SK-N-MC (cell line): ENCODE data around the gene GRID2IP.
"Not testable (repeated sequence)": the region's sequence is repeated elsewhere in the genome, so short reads cannot be mapped to it uniquely, and the experiment has no call there.

ENCODE experiments used
- DNase-seq: peaks from one replicate; pipeline ENCODE4 v3.0.0-alpha.2; 2011; ENCODE audit warnings: low read depth, low spot score
- H3K27ac ChIP-seq: fragments of 200-600 bp; sonication (generic); 2 replicates; pipeline ENCODE4 v1.5.1; 2016; ENCODE audit warnings: mixed run types
- H3K36me3 ChIP-seq: fragments of 200-600 bp; sonication (generic); 2 replicates; pipeline ENCODE4 v1.6.1; 2017; ENCODE audit warnings: antibody characterized with exemption, low read length, mixed read lengths; ENCODE audit not compliant: insufficient read depth
- H3K4me3 ChIP-seq: fragments of 200-600 bp; sonication (generic); 2 replicates; pipeline ENCODE4 v1.5.1; 2016
- H3K9ac ChIP-seq: fragments of 200-600 bp; sonication (generic); 2 replicates; pipeline ENCODE4 v1.8.0; 2017; ENCODE audit warnings: mixed run types, mixed read lengths; ENCODE audit not compliant: insufficient read length
- H3K9me3 ChIP-seq: fragments of 200-600 bp; sonication (generic); 2 replicates; pipeline ENCODE4 v1.6.1; 2017; ENCODE audit warnings: low read depth, mild to moderate bottlenecking, antibody characterized with exemption, low read length, moderate library complexity, mixed read lengths
- EZH2 ChIP-seq: fragments of 200-600 bp; sonication (generic); IDR thresholded peaks from one replicate; pipeline ENCODE4 v1.6.1; 2017; ENCODE audit warnings: antibody characterized with exemption
- FOXP2 ChIP-seq: optimal IDR thresholded peaks from 2 replicates; pipeline ENCODE3; 2011; ENCODE audit warnings: mild to moderate bottlenecking, moderate library complexity; ENCODE audit not compliant: insufficient read depth; ENCODE audit errors: extremely low read length, control extremely low read depth
- POLR2AphosphoS5 ChIP-seq: IDR thresholded peaks from 2 replicates; pipeline ENCODE4 v1.6.1; 2012; ENCODE audit warnings: mild to moderate bottlenecking, low read depth, low read length, borderline replicate concordance

Gene GRID2IP

DNA sequence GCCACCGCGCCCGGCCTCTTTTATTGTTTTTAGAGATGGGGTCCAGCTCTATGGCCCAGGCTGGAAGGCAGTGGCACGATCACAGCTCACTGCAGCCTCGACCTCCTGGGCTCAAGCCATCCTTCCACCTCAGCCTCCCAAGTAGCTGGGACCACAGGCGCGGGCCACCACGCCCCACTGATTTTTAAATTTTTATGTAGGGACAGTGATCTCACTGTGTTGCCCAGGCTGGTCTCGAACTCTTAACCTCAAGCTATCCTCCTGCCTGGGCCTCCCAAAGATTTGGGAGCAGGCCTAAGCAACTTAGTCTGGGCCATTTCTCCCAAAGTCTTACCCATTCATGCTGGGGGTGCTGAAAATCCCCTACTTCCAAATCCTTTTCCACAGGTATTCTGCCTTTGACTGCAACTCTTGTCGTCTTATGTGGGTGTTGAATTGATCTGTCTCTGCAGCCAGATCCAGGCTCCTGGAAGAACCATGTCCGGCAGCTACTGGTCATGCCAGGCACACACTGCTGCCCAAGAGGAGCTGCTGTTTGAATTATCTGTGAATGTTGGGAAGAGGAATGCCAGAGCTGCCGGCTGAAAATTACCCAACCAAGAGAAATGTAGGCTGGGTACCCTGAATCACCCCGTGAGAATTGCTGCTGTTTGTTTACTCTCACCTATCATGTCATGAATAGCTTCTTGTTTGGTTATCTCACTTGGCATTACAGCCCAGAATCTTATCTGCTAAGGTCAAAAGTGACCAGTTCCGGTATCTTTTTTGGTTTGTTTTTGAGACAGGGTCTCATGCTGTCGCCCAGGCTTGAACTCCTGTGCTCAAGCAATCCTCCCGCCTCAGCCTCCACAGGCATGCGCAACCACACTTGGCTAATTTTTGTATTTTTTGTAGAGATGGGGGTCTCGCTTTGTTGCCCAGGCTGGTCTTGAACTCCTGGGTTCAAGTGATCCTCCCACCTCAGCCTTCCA, 27.1 kb upstream of the GRID2IP start:
- H3K4me3 ChIP-seq = peak overlapping the region; percentile 95
- no peaks in the 10 kb centered on the region for H3K9me3 ChIP-seq
- H3K9ac ChIP-seq = no peak overlapping the region
- peak overlapping the region; percentile 95 for H3K27ac ChIP-seq
- no peak for DNase-seq
- peaks cover 21% of the 10 kb centered on the region; the same call in 1 of the 2 replicates for H3K36me3 ChIP-seq
- TF ChIP-seq FOXP2 = no peak
- no peak for TF ChIP-seq POLR2AphosphoS5
- no peak for TF ChIP-seq EZH2

DNA sequence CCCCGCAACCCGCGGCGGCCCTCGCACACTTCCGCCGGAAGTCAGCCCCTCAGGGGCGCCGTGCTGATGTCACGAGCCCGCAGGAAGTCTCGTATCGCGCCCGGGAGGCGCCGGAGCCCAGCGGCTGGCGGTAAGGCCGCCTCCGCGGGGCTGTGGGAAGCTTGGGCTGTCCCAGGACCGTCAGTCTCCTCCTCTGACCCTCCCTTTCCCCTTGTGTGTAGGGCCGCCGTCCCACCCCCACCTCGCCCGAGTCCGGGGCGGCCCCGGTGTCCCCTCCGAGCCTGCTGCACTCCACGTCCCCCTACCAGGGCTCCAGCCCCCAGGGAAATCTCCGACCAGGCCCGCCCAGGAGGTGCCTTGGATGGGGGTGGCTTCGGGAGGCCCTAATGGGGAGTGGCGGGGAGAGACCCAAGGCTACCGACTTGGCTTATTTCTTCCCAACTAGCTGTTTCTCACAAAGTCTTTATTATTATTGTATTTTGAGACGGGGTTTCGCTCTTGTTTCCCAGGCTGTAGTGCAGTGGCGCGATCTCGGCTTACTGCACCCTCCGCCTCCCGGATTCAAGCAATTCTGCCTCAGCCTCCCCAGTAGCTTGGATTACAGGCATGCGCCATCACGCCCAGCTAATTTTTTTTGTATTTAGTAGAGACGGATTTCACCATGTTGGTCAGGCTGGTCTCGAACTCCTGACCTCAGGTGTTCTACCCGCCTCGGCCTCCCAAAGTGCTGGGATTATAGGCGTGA, 26.3 kb upstream of the GRID2IP start, which contains the start of gene ZDHHC4:
Gene ZDHHC4 (plus strand): TSS at position 86 of the 745 bp plus-strand sequence. CDS start 3,108 bp downstream, outside the sequence.
- DNase-seq = peak; percentile 28
- Histone ChIP-seq H3K36me3 (peaks cover 16% of the 10 kb centered on the region; the same call in 1 of the 2 replicates), H3K4me3 (peak within 1 kb of the TSS; percentile 95), H3K9ac (peak within 1 kb of the TSS; percentile 96), H3K9me3 (no peaks in the 10 kb centered on the region), H3K27ac (peak within 1 kb of the TSS; percentile 95)
- TF ChIP-seq FOXP2 (peak; percentile 36), POLR2AphosphoS5 (peak; percentile 93), EZH2 (no peak)

DNA sequence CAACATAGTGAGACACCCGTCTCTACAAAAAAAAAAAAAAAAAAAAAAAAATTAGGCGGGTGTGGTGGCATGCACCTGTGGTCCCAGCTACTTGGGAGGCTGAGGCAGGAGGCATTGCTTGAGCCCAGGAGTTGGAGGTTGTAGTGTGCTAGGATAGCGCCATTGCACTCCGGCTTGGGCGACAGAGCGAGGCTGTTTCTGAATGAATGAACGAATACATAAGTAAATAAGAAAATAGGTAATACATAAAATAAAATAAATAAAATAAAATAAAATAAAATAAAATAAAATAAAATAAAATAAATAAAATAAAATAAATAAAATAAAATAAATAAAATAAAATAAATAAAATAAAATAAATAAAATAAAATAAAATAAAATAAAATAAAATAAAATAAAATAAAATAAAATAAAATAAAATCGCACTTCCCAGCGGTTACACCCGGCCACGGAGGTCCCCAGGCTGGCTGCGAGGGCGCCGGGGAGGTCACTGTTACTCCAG, 25.7 kb upstream of the GRID2IP start:
- H3K9me3 ChIP-seq, H3K9ac ChIP-seq, H3K27ac ChIP-seq, DNase-seq: not testable (repeated sequence)
- H3K36me3 ChIP-seq = peaks cover 11% of the 10 kb centered on the region; the same call in 1 of the 2 replicates
- H3K4me3 ChIP-seq = peak overlapping the region; percentile 95

DNA sequence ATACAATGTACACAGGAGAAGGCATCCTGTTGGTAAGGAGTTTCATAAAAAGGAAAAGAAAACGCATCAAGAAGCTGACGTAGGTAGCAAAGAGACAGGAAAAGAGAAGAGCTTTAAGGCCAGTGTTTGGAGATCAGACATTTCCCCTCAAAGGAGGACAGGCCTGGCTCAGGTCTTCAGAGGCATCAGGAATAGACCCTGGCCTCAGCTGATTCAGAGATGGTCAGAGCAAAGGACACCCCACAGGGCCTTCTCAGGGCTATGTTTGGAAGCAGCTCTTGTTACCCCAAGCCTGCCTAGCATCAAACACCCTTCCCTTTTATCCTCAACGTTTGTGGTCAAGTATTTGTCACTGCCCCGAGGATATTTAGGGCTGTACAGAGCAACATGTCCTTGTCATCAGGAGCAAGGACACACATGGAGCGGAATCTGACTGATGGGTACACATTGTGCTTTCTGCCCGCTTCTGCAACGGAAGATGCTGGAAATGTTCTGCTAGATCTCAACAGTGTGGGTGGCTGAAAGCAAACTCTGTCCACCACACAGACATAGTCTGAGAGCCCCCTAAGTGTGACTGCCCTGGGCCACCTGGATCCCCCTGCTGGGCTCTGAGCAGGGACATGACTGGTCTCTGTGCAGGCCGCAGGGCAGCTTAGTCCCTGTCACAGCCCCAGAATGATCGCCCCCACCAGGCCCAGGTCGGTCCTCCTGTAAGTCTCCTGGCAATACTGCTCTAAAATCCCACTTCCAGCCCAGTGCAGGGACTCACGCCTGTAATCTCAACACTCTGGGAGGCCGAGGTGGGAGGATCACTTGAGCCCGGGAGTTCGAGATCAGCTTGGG, 25.0 kb upstream of the GRID2IP start:
- Histone ChIP-seq H3K4me3 (no peak overlapping the region), H3K27ac (no peak overlapping the region), H3K9ac (no peak overlapping the region), H3K9me3 (no peaks in the 10 kb centered on the region), H3K36me3 (peaks cover 4% of the 10 kb centered on the region; the same call in 1 of the 2 replicates)
- DNase-seq = no peak
- no peak for TF ChIP-seq EZH2
- no peak for TF ChIP-seq FOXP2
- no peak for TF ChIP-seq POLR2AphosphoS5

DNA sequence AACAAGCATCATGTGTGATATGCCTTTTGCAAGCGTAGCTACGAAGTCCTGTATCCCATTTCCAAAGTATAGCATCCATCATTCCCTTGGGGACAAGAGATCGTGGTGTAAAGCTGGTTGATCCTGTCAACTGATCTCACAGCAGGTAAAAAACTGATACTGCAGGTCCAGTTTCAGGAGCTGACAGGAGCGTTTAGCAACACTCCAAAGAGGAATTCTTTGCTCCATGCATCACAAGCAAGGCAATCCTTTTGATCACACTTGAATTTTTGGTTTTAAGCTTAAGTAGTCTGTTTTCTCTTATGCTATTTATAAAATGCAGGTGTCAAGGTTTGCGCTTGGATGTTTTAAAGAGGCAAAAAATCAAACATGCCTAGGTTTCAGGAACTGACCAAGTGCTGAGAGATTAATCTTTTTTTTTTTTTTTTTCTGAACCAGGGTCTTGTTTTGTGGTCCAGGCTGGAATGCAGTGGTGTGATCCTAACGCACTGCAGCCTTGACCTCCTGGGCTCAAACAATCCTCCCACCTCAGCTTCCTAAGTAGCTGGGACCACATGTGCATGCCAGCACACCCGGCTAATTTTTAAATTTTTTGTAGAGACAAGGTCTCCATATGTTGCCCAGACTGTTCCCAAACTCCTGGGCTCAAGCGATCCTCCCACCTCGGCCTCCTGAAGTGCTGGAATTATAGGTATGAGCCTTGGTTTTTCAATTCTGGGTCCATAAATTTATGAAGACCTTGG, 24.2 kb upstream of the GRID2IP start:
- no peak for DNase-seq
- no peaks in the 10 kb centered on the region for H3K9me3 ChIP-seq
- no peak overlapping the region for H3K4me3 ChIP-seq
- TF ChIP-seq EZH2 (no peak), POLR2AphosphoS5 (no peak), FOXP2 (no peak)
- H3K9ac ChIP-seq = no peak overlapping the region
- H3K36me3 ChIP-seq = no peaks in the 10 kb centered on the region; the same call in 1 of the 2 replicates
- H3K27ac ChIP-seq = no peak overlapping the region

DNA sequence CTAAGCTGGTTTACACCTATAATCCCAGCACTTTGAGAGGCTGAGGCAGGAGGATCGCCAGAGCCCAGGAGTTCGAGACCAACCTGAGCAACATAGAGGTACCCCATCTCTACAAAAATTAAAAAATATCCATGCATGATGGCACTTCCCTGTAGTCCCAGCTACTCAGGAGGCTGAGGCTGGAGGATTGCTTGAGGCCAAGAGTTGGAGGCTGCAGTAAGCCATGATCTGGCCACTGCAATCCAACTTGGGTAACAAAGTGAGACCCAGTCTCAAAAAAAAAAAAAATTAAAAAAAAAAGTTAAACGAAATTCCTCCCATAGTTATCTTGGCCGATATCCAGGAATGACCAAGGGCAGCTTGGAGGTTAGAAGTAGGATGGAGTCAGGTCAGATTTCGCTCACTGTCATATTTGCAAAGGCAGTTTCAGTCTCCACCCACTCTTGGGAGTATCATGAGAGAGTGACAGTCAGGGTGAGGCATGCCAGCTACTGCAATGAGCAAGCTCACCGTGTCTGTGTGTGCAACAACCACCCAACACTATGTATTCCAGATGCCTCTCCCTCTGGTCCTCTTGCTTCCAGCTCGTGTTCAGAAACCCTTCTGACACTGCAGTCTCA, 20.0 kb upstream of the GRID2IP start:
- no peak for TF ChIP-seq FOXP2
- TF ChIP-seq POLR2AphosphoS5 = no peak
- TF ChIP-seq EZH2 = no peak
- no peak overlapping the region for H3K9ac ChIP-seq

DNA sequence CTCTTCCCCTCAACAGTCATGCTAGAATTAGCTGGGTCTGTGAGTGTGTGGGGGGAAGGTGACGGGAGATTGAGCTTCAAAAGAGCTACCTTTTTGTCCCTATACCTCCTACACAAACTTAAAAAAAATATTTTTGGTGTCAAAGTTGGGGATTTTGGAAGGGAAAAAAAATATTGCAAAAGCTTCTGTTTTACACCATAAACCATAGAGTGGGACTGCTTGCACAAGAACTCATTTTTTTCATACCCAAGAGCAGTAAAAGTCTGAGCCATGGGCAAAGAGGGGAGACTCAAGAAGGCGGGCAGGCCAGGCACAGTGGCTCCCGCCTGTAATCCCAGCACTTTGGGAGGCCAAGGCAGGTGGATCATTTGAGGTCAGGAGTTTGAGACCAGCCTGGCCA, 16.6 kb upstream of the GRID2IP start:
- no peak for TF ChIP-seq FOXP2
- TF ChIP-seq POLR2AphosphoS5 = no peak
- no peak for TF ChIP-seq EZH2
- no peaks in the 10 kb centered on the region for H3K9me3 ChIP-seq

More for the DNA sequence above, 20.0 kb upstream of the GRID2IP start:
- no peaks in the 10 kb centered on the region for H3K36me3 ChIP-seq
- H3K27ac ChIP-seq = no peak overlapping the region
- no peak overlapping the region for H3K4me3 ChIP-seq
- DNase-seq = no peak
- H3K9me3 ChIP-seq = no peaks in the 10 kb centered on the region

More for the DNA sequence above, 16.6 kb upstream of the GRID2IP start:
- Histone ChIP-seq H3K27ac (no peak overlapping the region), H3K9ac (no peak overlapping the region), H3K4me3 (no peak overlapping the region), H3K36me3 (no peaks in the 10 kb centered on the region)
- no peak for DNase-seq
